Panc1 (cell line): ENCODE results near the gene DDX25. TPM values are rescaled to one million over a fixed set of nuclear protein-coding genes. Genes with fewer than 3 reads are reported as not detected.

Experiments
- ATAC-seq: fragments of 200-7000 bp; cut with Tn5 transposase; 2 replicates; pipeline ENCODE4 v1.9.1; 2020; ENCODE audit warnings: mild to moderate bottlenecking, moderate library complexity
- BruUV-seq: library from RNA; stranded (reverse); fragments of 400-500 nt; replicated peaks from 2 replicates; lab custom pipeline; 2021; lab: Mats Ljungman, UMichigan
- CTCF ChIA-PET: fragments of 300-600 bp; sonication (Branson Sonifier 250); formaldehyde crosslinking; loops from one replicate; lab custom pipeline; 2022; ENCODE audit warnings: antibody characterized with exemption; lab: Charles Lee
- POLR2A ChIA-PET: fragments of 300-600 bp; sonication (Branson Sonifier 250); formaldehyde crosslinking; loops from one replicate; lab custom pipeline; 2022; ENCODE audit warnings: antibody characterized with exemption; lab: Charles Lee
- DNase-seq: peaks from one replicate; pipeline ENCODE4 v3.0.0-alpha.2; 2010; ENCODE audit warnings: low read depth, low spot score
- H3K27ac ChIP-seq: 2 replicates; pipeline ENCODE4 v1.5.1; 2011; ENCODE audit warnings: mild to moderate bottlenecking, low read length, inconsistent platforms
- H3K27me3 ChIP-seq: fragments of 200-500 bp; sonication (Bioruptor generic); 2 replicates; pipeline ENCODE4 v1.6.0; 2014; ENCODE audit warnings: low read length, inconsistent platforms; ENCODE audit not compliant: control insufficient read depth, insufficient read depth
- H3K36me3 ChIP-seq: fragments of 200-500 bp; sonication (Bioruptor generic); 2 replicates; pipeline ENCODE4 v1.5.1; 2014; ENCODE audit warnings: inconsistent platforms, mild to moderate bottlenecking, low read length, moderate library complexity; ENCODE audit not compliant: control insufficient read depth, insufficient read depth
- H3K4me1 ChIP-seq: 2 replicates; pipeline ENCODE4 v1.5.1; 2011; ENCODE audit warnings: inconsistent platforms, mild to moderate bottlenecking, low read length, moderate library complexity; ENCODE audit not compliant: control insufficient read depth, insufficient read depth
- H3K4me3 ChIP-seq, 2 experiments: 2 replicates each; pipeline ENCODE4 v1.5.1; 2011 to 2012; ENCODE audit warnings: low read depth in 2 of 2, low read length in 2 of 2, mild to moderate bottlenecking in 2 of 2, inconsistent platforms in 1 of 2, moderate library complexity in 1 of 2
- H3K9me3 ChIP-seq: fragments of 200-500 bp; sonication (Bioruptor generic); 2 replicates; pipeline ENCODE4 v1.5.1; 2014; ENCODE audit warnings: low read depth, mild to moderate bottlenecking, inconsistent platforms, low read length, moderate library complexity; ENCODE audit not compliant: control insufficient read depth, insufficient read depth
- POLR2AphosphoS5 ChIP-seq: IDR thresholded peaks from 2 replicates; pipeline ENCODE4 v1.6.1; 2012; ENCODE audit warnings: mild to moderate bottlenecking, low read depth, low read length, moderate library complexity
- REST ChIP-seq, 2 experiments: IDR thresholded peaks; 2 replicates each; pipeline ENCODE4 v1.6.1; 2011 to 2012; ENCODE audit warnings: low read depth in 2 of 2, control low read depth in 1 of 2, low read length in 1 of 2, mild to moderate bottlenecking in 1 of 2, moderate library complexity in 1 of 2; ENCODE audit not compliant: insufficient read depth in 1 of 2
- SIN3A ChIP-seq: IDR thresholded peaks from 2 replicates; pipeline ENCODE4 v1.6.1; 2012; ENCODE audit warnings: low read depth, mild to moderate bottlenecking, low read length, moderate library complexity, borderline replicate concordance; ENCODE audit not compliant: insufficient read depth
- TCF7L2 ChIP-seq: IDR thresholded peaks from 2 replicates; pipeline ENCODE4 v1.6.1; 2011; ENCODE audit warnings: mild to moderate bottlenecking, low read depth, low read length, inconsistent platforms
- in situ Hi-C: cut with HindIII; loops from 2 replicates; pipeline ENCODE4 v1.10.0; 2016; ENCODE audit warnings: low sequenced_read_pairs, low pct_unique_long_range_greater_than_20kb
- intact Hi-C: fragments of 100-400 bp; cut with micrococcal nuclease; formaldehyde crosslinking; loops from one replicate; pipeline ENCODE4 v1.10.0; 2022; ENCODE audit not compliant: unreplicated experiment
- total RNA-seq: library from RNA; stranded (reverse); gene quantifications from one replicate; pipeline ENCODE4 v1.2.1, GENCODE V29; 2021; ENCODE audit not compliant: unreplicated experiment
- TF ChIP-seq, protein P1 (sequence below): fragments of 450-650 bp; IDR thresholded peaks from 2 replicates; pipeline ENCODE4 v1.5.1; 2017; ENCODE audit warnings: mild to moderate bottlenecking

Gene DDX25
- total RNA-seq, 1 experiment from 2014 or later, result 0.15 TPM

GRCh38 chr11:125872138-125872491 is 32.2 kb upstream of the DDX25 start:
- DNase-seq (no peak), ATAC-seq (no peak)
- BruUV-seq, result no TSS peak
- TF ChIP-seq, protein P1, sequence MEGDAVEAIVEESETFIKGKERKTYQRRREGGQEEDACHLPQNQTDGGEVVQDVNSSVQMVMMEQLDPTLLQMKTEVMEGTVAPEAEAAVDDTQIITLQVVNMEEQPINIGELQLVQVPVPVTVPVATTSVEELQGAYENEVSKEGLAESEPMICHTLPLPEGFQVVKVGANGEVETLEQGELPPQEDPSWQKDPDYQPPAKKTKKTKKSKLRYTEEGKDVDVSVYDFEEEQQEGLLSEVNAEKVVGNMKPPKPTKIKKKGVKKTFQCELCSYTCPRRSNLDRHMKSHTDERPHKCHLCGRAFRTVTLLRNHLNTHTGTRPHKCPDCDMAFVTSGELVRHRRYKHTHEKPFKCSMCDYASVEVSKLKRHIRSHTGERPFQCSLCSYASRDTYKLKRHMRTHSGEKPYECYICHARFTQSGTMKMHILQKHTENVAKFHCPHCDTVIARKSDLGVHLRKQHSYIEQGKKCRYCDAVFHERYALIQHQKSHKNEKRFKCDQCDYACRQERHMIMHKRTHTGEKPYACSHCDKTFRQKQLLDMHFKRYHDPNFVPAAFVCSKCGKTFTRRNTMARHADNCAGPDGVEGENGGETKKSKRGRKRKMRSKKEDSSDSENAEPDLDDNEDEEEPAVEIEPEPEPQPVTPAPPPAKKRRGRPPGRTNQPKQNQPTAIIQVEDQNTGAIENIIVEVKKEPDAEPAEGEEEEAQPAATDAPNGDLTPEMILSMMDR, result no peak
- TF ChIP-seq POLR2AphosphoS5 (no peak), REST (IDR thresholded peaks at IDR 0.05; ENCODE audit: insufficient read depth in 1 of 2, low read depth in 2 of 2, low read length in 1 of 2) (no peak), TCF7L2 (no peak), SIN3A (no peak)
- Histone ChIP-seq H3K27ac (no peak overlapping the region), H3K4me3 (no peak overlapping the region), H3K36me3 (no peaks in the 10 kb centered on the region), H3K4me1 (no peaks in the 10 kb centered on the region), H3K27me3 (no peaks in the 10 kb centered on the region), H3K9me3 (peaks cover 15% of the 10 kb centered on the region; the same call in 1 of the 2 replicates)
- ChIA-PET POLR2A (no interaction called here), CTCF (no interaction called here)
- intact Hi-C loops, result loop anchor here (5.0 kb wide), 1 partner anchor 245 kb away; the partner anchor contains the start of gene CHEK1
- in situ Hi-C loops, result no loop called here

GRCh38 chr11:125873881-125874555 is 30.3 kb upstream of the DDX25 start:
- in situ Hi-C loops (no loop called here), intact Hi-C loops (loop anchor here (1.0 to 5.0 kb wide), 2 partner anchors 150 to 247 kb away; partner anchors contain the start of gene CHEK1)
- no peak for TF ChIP-seq TCF7L2
- no peak for TF ChIP-seq POLR2AphosphoS5
- TF ChIP-seq, protein P1, result no peak
- no peak for TF ChIP-seq REST (IDR thresholded peaks at IDR 0.05; ENCODE audit: insufficient read depth in 1 of 2, low read depth in 2 of 2, low read length in 1 of 2)
- no peak for TF ChIP-seq SIN3A
- BruUV-seq, result no TSS peak
- no peak overlapping the region for H3K27ac ChIP-seq
- H3K9me3 ChIP-seq, result peaks cover 15% of the 10 kb centered on the region; the same call in 1 of the 2 replicates
- H3K36me3 ChIP-seq, result no peaks in the 10 kb centered on the region
- CTCF ChIA-PET, result no interaction called here
- no peak for DNase-seq
- no peak overlapping the region for H3K4me3 ChIP-seq
- POLR2A ChIA-PET, result no interaction called here
- no peaks in the 10 kb centered on the region for H3K4me1 ChIP-seq
- ATAC-seq, result peak; percentile 19; the same call in 1 of the 2 replicates
- no peaks in the 10 kb centered on the region for H3K27me3 ChIP-seq
